WTC11 (cell line): ENCODE measurements around the gene BANF2.

Experiments
- ARID4B ChIP-seq: sonication (generic); formaldehyde crosslinking; IDR thresholded peaks from 2 replicates; pipeline ENCODE4 v1.8.0; 2023; ENCODE audit warnings: missing genetic modification reagents, mild to moderate bottlenecking, borderline replicate concordance
- CTCF ChIP-seq: fragments of 200-600 bp; IDR thresholded peaks from 2 replicates; pipeline ENCODE4 v1.8.0; 2022; ENCODE audit warnings: antibody characterized with exemption
- E2F4 ChIP-seq: sonication (generic); formaldehyde crosslinking; IDR thresholded peaks from 2 replicates; pipeline ENCODE4 v1.8.1; 2022; ENCODE audit warnings: low read depth, mild to moderate bottlenecking, moderate library complexity, missing genetic modification reagents, borderline replicate concordance
- JAZF1 ChIP-seq: fragments of 250-450 bp; sonication (Bioruptor Pico); IDR thresholded peaks from 2 replicates; pipeline ENCODE4 v1.9.0; 2021; ENCODE audit warnings: moderate library complexity, mild to moderate bottlenecking, inconsistent platforms
- MAX ChIP-seq: sonication (generic); formaldehyde crosslinking; IDR thresholded peaks from 2 replicates; pipeline ENCODE4 v1.8.0; 2022; ENCODE audit warnings: mild to moderate bottlenecking, missing genetic modification reagents
- NR2C2 ChIP-seq: sonication (generic); formaldehyde crosslinking; IDR thresholded peaks from 2 replicates; pipeline ENCODE4 v1.8.0; 2022; ENCODE audit warnings: mild to moderate bottlenecking, missing genetic modification reagents
- PRRX2 ChIP-seq: fragments of 250-450 bp; sonication (Bioruptor Pico); IDR thresholded peaks from 2 replicates; pipeline ENCODE4 v1.8.0; 2021; ENCODE audit warnings: mild to moderate bottlenecking
- USF1 ChIP-seq: sonication (generic); formaldehyde crosslinking; IDR thresholded peaks from 2 replicates; pipeline ENCODE4 v1.8.0; 2022; ENCODE audit warnings: mild to moderate bottlenecking, missing genetic modification reagents
- USF2 ChIP-seq: sonication (generic); formaldehyde crosslinking; IDR thresholded peaks from 2 replicates; pipeline ENCODE4 v1.8.1; 2023; ENCODE audit warnings: mild to moderate bottlenecking, missing genetic modification reagents, moderate library complexity
- ZNF423 ChIP-seq: fragments of 250-450 bp; sonication (Bioruptor Pico); IDR thresholded peaks from 2 replicates; pipeline ENCODE4 v2.1.2; 2022; ENCODE audit warnings: mild to moderate bottlenecking, moderate library complexity

GRCh38 chr20:17710379-17711266 is 10.9 kb downstream of the BANF2 start:
- no peak for TF ChIP-seq CTCF
- TF ChIP-seq E2F4 (CRISPR knock-in tag) = no peak
- no peak for TF ChIP-seq NR2C2 (CRISPR knock-in tag)
- no peak for TF ChIP-seq JAZF1 (CRISPR knock-in tag)
- no peak for TF ChIP-seq PRRX2 (CRISPR knock-in tag)
- no peak for TF ChIP-seq USF1
- no peak for TF ChIP-seq ARID4B
- no peak for TF ChIP-seq USF2
- no peak for TF ChIP-seq MAX (CRISPR knock-in tag)
- TF ChIP-seq ZNF423 = no peak
